GM12873 (cell line): ENCODE results near the gene RTN4RL1.

Experiments
- TF ChIP-seq, protein P1 (sequence below): IDR thresholded peaks from 2 replicates; pipeline ENCODE4 v1.5.1; 2012; ENCODE audit warnings: low read depth, mild to moderate bottlenecking, moderate library complexity, low read length, control low read depth; ENCODE audit not compliant: insufficient read depth; ENCODE audit errors: missing control alignments

Gene RTN4RL1

GRCh38 chr17:1958134-1958881, 66.8 kb downstream of the RTN4RL1 start:
- TF ChIP-seq, protein P1, sequence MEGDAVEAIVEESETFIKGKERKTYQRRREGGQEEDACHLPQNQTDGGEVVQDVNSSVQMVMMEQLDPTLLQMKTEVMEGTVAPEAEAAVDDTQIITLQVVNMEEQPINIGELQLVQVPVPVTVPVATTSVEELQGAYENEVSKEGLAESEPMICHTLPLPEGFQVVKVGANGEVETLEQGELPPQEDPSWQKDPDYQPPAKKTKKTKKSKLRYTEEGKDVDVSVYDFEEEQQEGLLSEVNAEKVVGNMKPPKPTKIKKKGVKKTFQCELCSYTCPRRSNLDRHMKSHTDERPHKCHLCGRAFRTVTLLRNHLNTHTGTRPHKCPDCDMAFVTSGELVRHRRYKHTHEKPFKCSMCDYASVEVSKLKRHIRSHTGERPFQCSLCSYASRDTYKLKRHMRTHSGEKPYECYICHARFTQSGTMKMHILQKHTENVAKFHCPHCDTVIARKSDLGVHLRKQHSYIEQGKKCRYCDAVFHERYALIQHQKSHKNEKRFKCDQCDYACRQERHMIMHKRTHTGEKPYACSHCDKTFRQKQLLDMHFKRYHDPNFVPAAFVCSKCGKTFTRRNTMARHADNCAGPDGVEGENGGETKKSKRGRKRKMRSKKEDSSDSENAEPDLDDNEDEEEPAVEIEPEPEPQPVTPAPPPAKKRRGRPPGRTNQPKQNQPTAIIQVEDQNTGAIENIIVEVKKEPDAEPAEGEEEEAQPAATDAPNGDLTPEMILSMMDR: no peak

GRCh38 chr17:1957037-1957436, 68.1 kb downstream of the RTN4RL1 start:
- TF ChIP-seq, protein P1: no peak

DNA sequence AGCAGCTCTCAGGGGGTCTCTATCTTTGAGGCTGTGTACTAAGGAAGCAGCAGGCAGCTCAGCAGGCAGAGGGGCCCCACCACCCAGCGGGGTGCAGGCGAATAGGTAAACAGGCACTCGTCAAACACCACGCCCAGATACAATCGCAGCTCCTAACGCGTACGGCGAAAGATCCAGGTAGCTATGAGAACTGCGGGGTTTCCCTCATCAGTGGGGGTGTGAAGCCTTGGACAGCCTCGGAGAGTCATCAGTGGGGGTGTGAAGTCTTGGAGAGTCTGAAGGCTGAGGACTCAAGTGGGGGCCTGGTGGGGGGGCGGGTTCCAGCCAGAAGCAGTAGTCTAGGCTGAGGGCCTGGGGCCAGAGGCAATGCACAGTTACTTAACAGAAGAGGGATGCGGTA, 69.0 kb downstream of the RTN4RL1 start:
- TF ChIP-seq, protein P1: no peak

- TF ChIP-seq, protein P1: no peak
Observed at GRCh38 chr17:1953831-1954230, 71.3 kb downstream of the RTN4RL1 start.

DNA sequence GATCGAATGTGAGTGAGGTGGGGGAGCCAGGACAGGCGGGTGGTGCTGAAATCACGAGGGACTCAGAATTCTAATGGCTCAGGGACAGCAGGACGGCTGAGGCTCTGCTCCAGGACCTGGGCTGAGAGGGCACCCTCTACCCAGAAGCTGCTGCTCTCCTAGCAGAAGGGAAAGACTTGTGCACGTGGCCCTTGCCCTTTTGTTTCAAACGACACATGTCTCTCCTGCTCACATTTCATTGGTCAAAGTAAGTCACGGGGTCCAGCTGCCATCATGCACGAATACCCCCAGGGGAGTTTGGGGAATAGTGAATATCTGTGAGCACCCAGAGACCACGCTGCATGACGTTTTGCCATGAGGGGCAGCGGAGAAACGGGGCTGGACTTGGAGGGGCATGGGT, 73.2 kb downstream of the RTN4RL1 start:
- TF ChIP-seq, protein P1: no peak

DNA sequence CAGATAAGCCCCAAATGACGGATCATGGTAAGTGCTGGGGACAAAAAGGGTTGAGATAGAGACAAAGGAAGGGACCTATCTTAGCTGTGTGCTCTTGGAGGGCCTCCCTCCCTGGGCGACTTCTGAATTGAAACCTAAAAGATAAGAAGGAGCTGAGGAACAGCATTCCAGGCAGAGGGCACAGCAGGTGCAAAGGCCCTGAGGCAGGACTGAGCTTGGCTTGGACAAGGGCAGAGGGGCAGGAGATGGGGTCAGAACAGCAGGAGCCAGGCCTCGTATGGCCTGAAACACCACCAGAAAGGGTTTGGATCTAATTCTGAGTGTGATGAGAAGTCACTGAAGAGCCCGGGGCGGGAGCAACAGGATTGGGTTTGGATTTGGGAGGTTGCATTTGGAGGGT, 75.4 kb downstream of the RTN4RL1 start:
- TF ChIP-seq, protein P1: no peak

- TF ChIP-seq, protein P1: no peak
Observed at GRCh38 chr17:1948517-1948825, 76.7 kb downstream of the RTN4RL1 start.
